Upper lobe of left lung (tissue), 6 donors: ENCODE measurements around the gene OR51Q1. TPM values are rescaled to one million over a fixed set of nuclear protein-coding genes. Genes with fewer than 3 reads are reported as not detected.

Source experiments
- ATAC-seq, 2 donors: fragments of 200-7000 bp; cut with Tn5 transposase; one replicate each; pipeline ENCODE4 v1.9.1; 2022; ENCODE audit warnings: mild to moderate bottlenecking in 2 of 2, moderate library complexity in 2 of 2; ENCODE audit not compliant: low FRiP score in 2 of 2
- DNase-seq, 2 donors: peaks; one replicate each; pipeline ENCODE4 v3.0.0-alpha.2; 2019 to 2020
- H3K27ac ChIP-seq, 4 donors: fragments of 200-600 bp; sonication (generic); one replicate each; pipeline ENCODE4 v1.5.1; 2016 to 2019
- H3K27me3 ChIP-seq, 4 donors: fragments of 200-600 bp; sonication (generic); one replicate each; pipeline ENCODE4 v1.5.1; 2017 to 2019
- H3K36me3 ChIP-seq, 4 donors: fragments of 200-600 bp; sonication (generic); one replicate each; pipeline ENCODE4 v1.5.1; 2016 to 2019
- H3K4me1 ChIP-seq, 4 donors: fragments of 200-600 bp; sonication (generic); one replicate each; pipeline ENCODE4 v1.5.1; 2018 to 2019
- H3K4me3 ChIP-seq, 4 donors: fragments of 200-600 bp; sonication (generic); one replicate each; pipeline ENCODE4 v1.5.1; 2017 to 2019; ENCODE audit warnings: mild to moderate bottlenecking in 2 of 4, moderate library complexity in 1 of 4
- H3K9me3 ChIP-seq, 4 donors: fragments of 200-600 bp; sonication (generic); one replicate each; pipeline ENCODE4 v1.5.1; 2018 to 2019
- EP300 ChIP-seq, 4 donors: sonication (generic); formaldehyde crosslinking; IDR thresholded peaks; one replicate each; pipeline ENCODE4 v1.5.1; 2017; ENCODE audit warnings: antibody characterized with exemption in 4 of 4, control low read depth in 2 of 4
- POLR2A ChIP-seq, 4 donors: fragments of 450-650 bp; IDR thresholded peaks; one replicate each; pipeline ENCODE4 v1.5.1; 2016 to 2017; ENCODE audit warnings: antibody characterized with exemption in 4 of 4, mild to moderate bottlenecking in 2 of 4
- POLR2AphosphoS5 ChIP-seq, 2 donors: sonication (generic); formaldehyde crosslinking; IDR thresholded peaks; one replicate each; pipeline ENCODE4 v1.5.1; 2017; ENCODE audit warnings: antibody characterized with exemption in 2 of 2
- WGBS, 2 donors: methylation state at CpG; one replicate each; pipeline ENCODE4 v1.1.5; 2017 to 2018; 5-methylcytosine and 5-hydroxymethylcytosine counted together
- total RNA-seq, 6 donors: library from RNA; depleted of rRNA in 4 of 6; stranded (reverse); fragments of >200 nt in 4 of 6; gene quantifications; one replicate each; pipeline versions ENCODE4 v1.1.0 to v1.2.1, GENCODE V29; 2016 to 2021
- TF ChIP-seq, protein P1 (sequence below), 6 experiments: fragments of 450-650 bp in 4 of 6; fragments of 200-600 bp in 2 of 6; sonication (generic) in 2 of 6; IDR thresholded peaks; one replicate each; pipeline ENCODE4 v1.5.1; 2016 to 2019; ENCODE audit warnings: antibody characterized with exemption in 6 of 6
- donor health status: DM: no; HTN: no; CAD: no; lungs with moderate emphysema.
- donor health status: DM: no; HTN: yes; CAD: no; lungs with severe emphysema.

Gene OR51Q1
- total RNA-seq, 6 donors from 2014 or later, result not detected

DNA sequence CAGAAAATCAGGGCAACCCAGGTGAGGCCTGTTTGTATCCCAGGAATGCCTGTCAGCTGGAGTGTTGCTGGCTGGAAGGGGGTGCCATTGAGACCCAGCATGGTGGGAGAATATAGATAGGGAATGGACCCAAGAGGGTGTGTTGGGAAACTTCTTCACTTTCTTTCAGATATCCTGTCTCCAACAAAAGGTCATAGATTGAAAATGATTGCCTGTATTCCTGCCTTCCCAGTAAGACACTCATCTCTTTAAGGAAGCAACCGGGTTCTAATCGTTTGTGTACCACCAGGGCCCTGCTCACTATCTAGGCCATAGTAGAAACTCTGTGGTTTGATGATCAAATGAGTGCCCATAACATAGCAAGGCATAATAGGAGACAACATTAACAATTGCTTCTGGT lies 19.5 kb downstream of the OR51Q1 start, which contains the start of gene OR51I1:
OR51I1 (minus strand) TSS at position 101 of the 400 bp plus-strand sequence; CDS start at position 101, 0 bp downstream.
- DNase-seq (no peak), ATAC-seq (no peak)
- H3K9me3 ChIP-seq, result no peaks in the 10 kb centered on the region
- TF ChIP-seq EP300 (IDR thresholded peaks at IDR 0.05) (no peak), POLR2A (IDR thresholded peaks at IDR 0.05) (no peak), POLR2AphosphoS5 (IDR thresholded peaks at IDR 0.05) (no peak)
- TF ChIP-seq, protein P1, sequence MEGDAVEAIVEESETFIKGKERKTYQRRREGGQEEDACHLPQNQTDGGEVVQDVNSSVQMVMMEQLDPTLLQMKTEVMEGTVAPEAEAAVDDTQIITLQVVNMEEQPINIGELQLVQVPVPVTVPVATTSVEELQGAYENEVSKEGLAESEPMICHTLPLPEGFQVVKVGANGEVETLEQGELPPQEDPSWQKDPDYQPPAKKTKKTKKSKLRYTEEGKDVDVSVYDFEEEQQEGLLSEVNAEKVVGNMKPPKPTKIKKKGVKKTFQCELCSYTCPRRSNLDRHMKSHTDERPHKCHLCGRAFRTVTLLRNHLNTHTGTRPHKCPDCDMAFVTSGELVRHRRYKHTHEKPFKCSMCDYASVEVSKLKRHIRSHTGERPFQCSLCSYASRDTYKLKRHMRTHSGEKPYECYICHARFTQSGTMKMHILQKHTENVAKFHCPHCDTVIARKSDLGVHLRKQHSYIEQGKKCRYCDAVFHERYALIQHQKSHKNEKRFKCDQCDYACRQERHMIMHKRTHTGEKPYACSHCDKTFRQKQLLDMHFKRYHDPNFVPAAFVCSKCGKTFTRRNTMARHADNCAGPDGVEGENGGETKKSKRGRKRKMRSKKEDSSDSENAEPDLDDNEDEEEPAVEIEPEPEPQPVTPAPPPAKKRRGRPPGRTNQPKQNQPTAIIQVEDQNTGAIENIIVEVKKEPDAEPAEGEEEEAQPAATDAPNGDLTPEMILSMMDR (IDR thresholded peaks at IDR 0.05), result no peak
- H3K27ac ChIP-seq, result no peak within 1 kb of the TSS
- H3K4me3 ChIP-seq, result no peak within 1 kb of the TSS
- H3K36me3 ChIP-seq, result no peaks in the 10 kb centered on the region
- H3K4me1 ChIP-seq, result no peaks in the 10 kb centered on the region
- WGBS, 2 donors, result 35 to 38% methylated on average over 2 of the region's 2 CpGs
- no peaks in the 10 kb centered on the region for H3K27me3 ChIP-seq

DNA sequence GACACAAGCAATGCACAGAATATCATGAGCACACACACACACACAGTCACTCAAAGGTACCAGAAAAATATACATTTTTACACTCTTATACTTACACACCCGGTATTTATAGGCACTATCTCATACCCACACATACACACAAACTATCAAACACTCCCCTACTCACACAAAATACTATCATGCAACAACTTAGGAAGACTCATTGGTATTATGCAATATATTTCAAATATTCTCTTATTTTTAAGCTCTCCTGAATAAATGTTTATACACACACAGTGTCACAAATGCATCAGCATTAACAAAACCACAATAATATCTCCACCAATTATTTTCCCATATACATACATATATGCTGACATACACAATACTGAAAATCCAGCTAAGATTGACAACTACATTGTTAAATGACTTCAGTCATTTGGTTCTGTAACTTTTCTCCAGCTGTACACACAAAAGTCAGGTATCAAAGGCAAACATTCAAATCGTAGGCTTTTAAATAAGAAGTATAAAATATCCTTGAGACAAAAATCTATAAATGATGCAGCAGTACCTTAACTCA lies 22.0 kb downstream of the OR51Q1 start:
- no peaks in the 10 kb centered on the region for H3K36me3 ChIP-seq
- no peaks in the 10 kb centered on the region for H3K27me3 ChIP-seq
- H3K27ac ChIP-seq, result no peak overlapping the region
- DNase-seq (no peak), ATAC-seq (no peak)
- H3K4me3 ChIP-seq, result no peak overlapping the region
- no peaks in the 10 kb centered on the region for H3K4me1 ChIP-seq
- TF ChIP-seq POLR2AphosphoS5 (IDR thresholded peaks at IDR 0.05) (no peak), POLR2A (IDR thresholded peaks at IDR 0.05) (no peak), EP300 (IDR thresholded peaks at IDR 0.05) (no peak)
- TF ChIP-seq, protein P1 (IDR thresholded peaks at IDR 0.05), result no peak
- WGBS, 2 donors, result 28 to 67% methylated on average over 2 of the region's 2 CpGs
- H3K9me3 ChIP-seq, result no peaks in the 10 kb centered on the region

DNA sequence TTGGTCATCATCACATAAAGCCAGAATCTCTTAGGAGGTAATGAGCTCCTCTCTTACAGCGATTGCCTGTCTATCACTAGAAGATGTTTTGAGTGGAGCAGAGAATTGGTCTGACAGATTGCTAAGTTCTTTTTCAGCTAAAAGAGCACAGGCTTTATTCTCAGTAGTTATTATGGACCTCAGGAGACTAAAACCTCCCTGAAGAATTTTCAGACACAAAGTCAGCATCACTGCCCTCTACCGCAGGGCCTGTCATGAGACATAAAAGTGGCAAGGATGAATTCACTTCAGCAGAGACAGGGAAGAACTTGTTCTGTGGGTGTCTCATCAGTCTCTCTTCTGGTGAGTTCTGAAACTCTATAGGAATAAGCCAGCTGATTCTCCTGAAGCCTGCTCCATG lies 27.1 kb downstream of the OR51Q1 start, which contains the start of gene OR51I2:
OR51I2 (plus strand) TSS at position 301 of the 400 bp plus-strand sequence. CDS start 4,166 bp downstream, outside the sequence.
- no peak for DNase-seq
- Histone ChIP-seq H3K4me3 (no peak within 1 kb of the TSS), H3K27ac (no peak within 1 kb of the TSS), H3K4me1 (no peaks in the 10 kb centered on the region), H3K9me3 (no peaks in the 10 kb centered on the region), H3K36me3 (no peaks in the 10 kb centered on the region), H3K27me3 (no peaks in the 10 kb centered on the region)
- no peak for ATAC-seq
- 90 to 93% methylated on average over 2 of the region's 2 CpGs for WGBS, 2 donors
- TF ChIP-seq POLR2A (IDR thresholded peaks at IDR 0.05) (no peak), EP300 (IDR thresholded peaks at IDR 0.05) (no peak), POLR2AphosphoS5 (IDR thresholded peaks at IDR 0.05) (no peak)
- TF ChIP-seq, protein P1 (IDR thresholded peaks at IDR 0.05), result no peak

DNA sequence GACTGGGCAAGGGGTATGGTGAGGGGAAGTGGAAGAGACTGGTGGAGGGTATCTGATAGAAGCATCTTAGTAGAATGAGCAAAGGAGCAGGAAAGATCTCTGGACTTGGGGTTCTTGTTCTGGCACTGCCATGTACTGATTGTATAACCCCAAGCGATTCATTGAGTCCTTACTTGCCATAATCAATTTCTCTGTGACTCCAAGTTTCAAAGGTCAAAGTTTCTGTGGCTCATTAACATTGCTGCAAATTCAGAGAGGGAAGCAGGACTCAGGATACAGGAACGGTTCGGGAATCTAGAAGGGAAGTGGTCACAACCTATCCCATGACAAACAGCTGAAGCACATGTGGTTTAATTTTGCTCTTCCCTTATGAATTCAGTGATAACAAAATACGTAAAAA lies 27.5 kb downstream of the OR51Q1 start:
- TF ChIP-seq, protein P1 (IDR thresholded peaks at IDR 0.05), result no peak
- no peak for TF ChIP-seq POLR2A (IDR thresholded peaks at IDR 0.05)
- TF ChIP-seq EP300 (IDR thresholded peaks at IDR 0.05), result no peak
- TF ChIP-seq POLR2AphosphoS5 (IDR thresholded peaks at IDR 0.05), result no peak
- ATAC-seq, result no peak

More for the DNA sequence above, 27.5 kb downstream of the OR51Q1 start:
- Histone ChIP-seq H3K9me3 (no peaks in the 10 kb centered on the region), H3K27me3 (no peaks in the 10 kb centered on the region), H3K27ac (no peak overlapping the region), H3K4me1 (no peaks in the 10 kb centered on the region), H3K36me3 (no peaks in the 10 kb centered on the region), H3K4me3 (no peak overlapping the region)
- DNase-seq, result no peak
- WGBS, 2 donors, result 84 to 92% methylated on average over 4 of the region's 4 CpGs
